Left ventricle myocardium inferior (tissue), 1 donor: ENCODE results near the gene SETBP1. TPM values are rescaled to one million over a fixed set of nuclear protein-coding genes. Genes with fewer than 3 reads are reported as not detected.

ENCODE experiments used
- DNase-seq: peaks from one replicate; pipeline ENCODE4 v3.0.0-alpha.2; 2020
- H3K27ac ChIP-seq: fragments of 200-600 bp; replicated peaks from 2 replicates; pipeline ENCODE4 v1.8.0; 2021
- H3K27me3 ChIP-seq: fragments of 200-600 bp; 2 replicates; pipeline ENCODE4 v1.8.0; 2021; ENCODE audit warnings: low read depth
- H3K36me3 ChIP-seq: fragments of 200-600 bp; 2 replicates; pipeline ENCODE4 v1.8.0; 2021
- H3K4me1 ChIP-seq: fragments of 200-600 bp; 2 replicates; pipeline ENCODE4 v1.8.0; 2021
- H3K4me3 ChIP-seq: fragments of 200-600 bp; 2 replicates; pipeline ENCODE4 v1.8.0; 2021; ENCODE audit warnings: mild to moderate bottlenecking, moderate library complexity
- H3K9me3 ChIP-seq: fragments of 200-600 bp; replicated peaks from 2 replicates; pipeline ENCODE4 v1.8.0; 2021
- intact Hi-C: fragments of 100-400 bp; cut with micrococcal nuclease; formaldehyde crosslinking; loops from one replicate; pipeline ENCODE4 v1.11.0; 2022
- total RNA-seq: library from RNA; stranded (reverse); fragmentation: NEBNext Ultra II Directional; extraction: Animal tissue kit (Norgen Biotek cat#: 25700); gene quantifications from one replicate; pipeline ENCODE4 v1.2.1, GENCODE V29; 2021
- TF ChIP-seq, protein P1 (sequence below): fragments of 200-600 bp; IDR thresholded peaks from 2 replicates; pipeline ENCODE4 v1.8.0; 2021; ENCODE audit warnings: antibody characterized with exemption, mild to moderate bottlenecking, borderline replicate concordance
- donor health status: DM: no; HTN: yes; CAD: no; lungs with severe emphysema.

The SETBP1 gene
- total RNA-seq, 1 donor from 2014 or later: 10.3 TPM

DNA sequence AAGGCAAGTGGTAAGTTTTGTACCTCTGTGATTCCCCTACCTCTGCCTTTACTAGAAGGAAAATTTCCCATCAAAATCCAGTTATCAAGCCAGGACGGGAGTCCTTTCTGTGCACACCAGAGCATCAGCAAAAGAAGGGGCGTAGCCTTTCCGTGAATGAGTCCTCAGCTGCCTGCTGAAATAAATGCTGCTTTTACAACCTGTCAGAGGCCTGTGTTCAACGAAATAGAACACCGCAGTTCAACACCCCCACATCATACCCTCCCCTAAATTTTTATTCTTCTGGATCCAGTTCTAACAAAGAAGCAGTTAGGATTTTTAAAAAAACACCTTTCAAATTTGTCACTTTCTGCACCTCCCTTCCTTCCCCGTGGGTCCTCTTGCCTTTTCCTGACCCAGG lies 135.8 kb downstream of the SETBP1 start:
- intact Hi-C loops: no loop called here
- H3K4me1 ChIP-seq: peaks cover 20% of the 10 kb centered on the region

DNA sequence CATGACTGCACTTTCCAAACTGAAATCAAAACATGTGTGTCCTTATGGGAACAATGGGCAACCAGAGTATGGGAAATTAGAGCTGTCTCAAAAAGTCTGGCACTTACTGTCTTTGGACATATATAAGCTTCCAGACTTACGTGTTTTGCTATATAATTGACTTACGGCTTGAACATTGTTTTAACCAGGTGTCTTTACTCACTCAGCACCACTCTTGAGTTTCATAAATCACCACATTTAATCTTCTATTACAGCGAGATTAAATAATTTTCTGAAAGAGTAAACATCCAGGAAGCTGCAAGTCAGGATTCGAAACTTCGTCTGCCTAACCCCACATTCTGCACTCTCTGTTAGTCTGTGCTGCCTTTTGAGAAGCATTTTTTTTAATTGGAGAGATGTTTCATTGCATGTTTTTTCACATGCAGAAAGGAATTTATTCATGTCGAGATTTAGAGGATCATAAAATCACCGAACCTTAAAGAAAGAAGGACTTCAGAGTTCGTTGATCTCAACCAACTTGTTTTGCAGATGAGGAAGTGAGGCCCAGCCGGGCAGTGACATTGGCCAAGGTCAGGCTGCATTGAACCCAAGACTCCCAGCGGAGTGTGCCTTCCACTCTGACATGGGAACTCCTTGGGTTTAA lies 137.3 kb downstream of the SETBP1 start:
- Histone ChIP-seq H3K4me1 (peaks cover 20% of the 10 kb centered on the region), H3K4me3 (no peak overlapping the region), H3K27me3 (no peaks in the 10 kb centered on the region), H3K27ac (no peak overlapping the region), H3K9me3 (no peaks in the 10 kb centered on the region), H3K36me3 (no peaks in the 10 kb centered on the region)
- no peak for DNase-seq
- TF ChIP-seq, protein P1, sequence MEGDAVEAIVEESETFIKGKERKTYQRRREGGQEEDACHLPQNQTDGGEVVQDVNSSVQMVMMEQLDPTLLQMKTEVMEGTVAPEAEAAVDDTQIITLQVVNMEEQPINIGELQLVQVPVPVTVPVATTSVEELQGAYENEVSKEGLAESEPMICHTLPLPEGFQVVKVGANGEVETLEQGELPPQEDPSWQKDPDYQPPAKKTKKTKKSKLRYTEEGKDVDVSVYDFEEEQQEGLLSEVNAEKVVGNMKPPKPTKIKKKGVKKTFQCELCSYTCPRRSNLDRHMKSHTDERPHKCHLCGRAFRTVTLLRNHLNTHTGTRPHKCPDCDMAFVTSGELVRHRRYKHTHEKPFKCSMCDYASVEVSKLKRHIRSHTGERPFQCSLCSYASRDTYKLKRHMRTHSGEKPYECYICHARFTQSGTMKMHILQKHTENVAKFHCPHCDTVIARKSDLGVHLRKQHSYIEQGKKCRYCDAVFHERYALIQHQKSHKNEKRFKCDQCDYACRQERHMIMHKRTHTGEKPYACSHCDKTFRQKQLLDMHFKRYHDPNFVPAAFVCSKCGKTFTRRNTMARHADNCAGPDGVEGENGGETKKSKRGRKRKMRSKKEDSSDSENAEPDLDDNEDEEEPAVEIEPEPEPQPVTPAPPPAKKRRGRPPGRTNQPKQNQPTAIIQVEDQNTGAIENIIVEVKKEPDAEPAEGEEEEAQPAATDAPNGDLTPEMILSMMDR: no peak
- intact Hi-C loops: no loop called here

More for the DNA sequence above, 135.8 kb downstream of the SETBP1 start:
- H3K9me3 ChIP-seq: no peaks in the 10 kb centered on the region
- TF ChIP-seq, protein P1: no peak
- no peak overlapping the region for H3K27ac ChIP-seq
- no peaks in the 10 kb centered on the region for H3K27me3 ChIP-seq
- H3K4me3 ChIP-seq: no peak overlapping the region
- H3K36me3 ChIP-seq: no peaks in the 10 kb centered on the region
- DNase-seq: no peak

DNA sequence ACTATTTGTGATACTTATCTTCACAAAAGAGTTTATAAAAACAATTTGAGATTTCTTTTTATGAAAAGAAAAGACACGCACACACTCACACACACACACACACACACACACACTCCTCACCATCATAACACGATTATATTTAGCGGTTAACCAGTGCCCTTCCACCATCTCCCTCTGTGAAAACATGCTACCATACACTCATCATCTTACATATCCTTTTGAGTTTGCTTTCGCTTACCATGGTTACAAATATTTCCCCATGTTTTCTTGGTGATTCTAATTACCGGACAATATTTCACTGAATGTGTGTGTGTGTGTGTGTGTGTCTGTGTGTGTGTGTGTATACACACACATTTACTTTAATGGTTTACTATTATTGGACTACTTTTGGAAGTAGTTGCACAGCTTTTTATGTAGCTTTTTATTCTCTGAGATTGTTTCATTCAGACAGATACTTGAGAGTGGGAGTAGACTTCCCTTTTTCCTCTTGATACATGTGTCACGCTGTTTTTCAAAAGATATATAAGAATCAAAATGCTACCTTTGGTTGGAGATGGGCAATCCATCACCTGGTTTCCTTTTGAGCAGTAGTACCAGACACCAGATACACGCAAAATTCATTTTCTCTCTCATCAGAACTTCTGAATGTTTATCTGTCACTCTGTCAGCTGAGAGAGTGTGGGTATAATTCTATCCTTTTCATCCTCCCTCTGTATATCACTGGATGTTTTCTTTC lies 138.1 kb downstream of the SETBP1 start:
- Histone ChIP-seq H3K36me3 (no peaks in the 10 kb centered on the region), H3K27me3 (no peaks in the 10 kb centered on the region), H3K27ac (no peak overlapping the region), H3K4me3 (no peak overlapping the region), H3K9me3 (no peaks in the 10 kb centered on the region), H3K4me1 (peaks cover 27% of the 10 kb centered on the region)
- DNase-seq: no peak
- intact Hi-C loops: no loop called here
- TF ChIP-seq, protein P1: no peak

DNA sequence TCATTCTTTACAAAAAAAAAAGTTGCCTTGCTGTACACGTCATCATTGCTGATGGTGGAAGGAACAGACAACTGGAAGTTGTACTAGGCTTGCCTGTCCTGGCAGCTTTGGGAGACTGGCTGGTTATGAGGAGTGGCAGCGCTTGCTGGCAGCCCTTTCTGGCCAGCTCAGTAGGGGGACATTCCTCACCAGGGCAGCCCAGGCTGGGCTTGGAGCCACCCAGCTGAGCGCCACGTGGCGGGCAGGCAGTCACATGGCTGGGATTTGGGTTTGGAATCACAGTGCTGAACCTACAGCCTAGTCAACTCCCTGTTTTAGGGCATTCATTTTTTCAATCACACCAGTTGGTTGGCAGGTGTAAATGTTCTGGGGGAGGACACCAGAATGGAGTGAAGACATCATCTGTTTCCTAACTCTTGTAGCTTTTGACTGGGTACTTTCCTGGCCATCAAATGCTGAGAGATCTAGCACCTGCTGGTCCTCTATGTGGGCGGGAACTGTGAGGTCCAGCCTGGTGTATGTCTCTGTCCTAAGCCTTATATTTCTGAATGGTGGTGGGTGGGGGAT lies 139.3 kb downstream of the SETBP1 start:
- H3K27ac ChIP-seq: no peak overlapping the region
- H3K4me3 ChIP-seq: no peak overlapping the region
- peak; percentile 55 for DNase-seq
- no peaks in the 10 kb centered on the region for H3K27me3 ChIP-seq
- no peaks in the 10 kb centered on the region for H3K9me3 ChIP-seq
- intact Hi-C loops: no loop called here
- H3K4me1 ChIP-seq: peaks cover 31% of the 10 kb centered on the region
- H3K36me3 ChIP-seq: no peaks in the 10 kb centered on the region
- TF ChIP-seq, protein P1: no peak

DNA sequence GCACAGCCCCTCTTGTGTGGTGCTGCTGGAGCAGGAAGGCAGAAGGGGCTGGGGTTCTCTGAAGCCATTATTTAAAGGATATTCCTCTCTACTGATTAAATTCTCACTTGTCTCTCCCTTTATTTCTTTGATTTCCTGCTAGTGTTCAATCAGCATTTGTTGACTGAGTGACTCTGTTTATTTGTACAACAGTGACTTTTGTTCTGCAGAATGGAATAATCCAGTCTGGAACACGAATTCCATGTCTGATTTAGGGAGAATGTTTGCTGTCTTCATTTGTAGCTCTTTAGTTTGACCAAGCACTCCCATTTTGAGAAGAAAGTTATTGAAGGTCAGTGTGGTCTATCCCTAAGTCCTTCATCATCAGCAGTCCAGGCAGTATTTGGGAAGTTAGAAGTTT lies 141.2 kb downstream of the SETBP1 start:
- H3K27me3 ChIP-seq: no peaks in the 10 kb centered on the region

More for the DNA sequence above, 141.2 kb downstream of the SETBP1 start:
- H3K36me3 ChIP-seq: no peaks in the 10 kb centered on the region
- H3K27ac ChIP-seq: no peak overlapping the region
- peaks cover 44% of the 10 kb centered on the region for H3K4me1 ChIP-seq
- intact Hi-C loops: no loop called here
- no peak overlapping the region for H3K4me3 ChIP-seq
- no peak for DNase-seq
- no peaks in the 10 kb centered on the region for H3K9me3 ChIP-seq
- TF ChIP-seq, protein P1: no peak
